A673 (cell line): ENCODE measurements around the gene KRT10.

Experiments
- CTCF ChIP-seq: fragments of 300-800, 200-600 bp; sonication (generic); conservative IDR thresholded peaks from 2 replicates; pipeline ENCODE4 v1.5.1; 2017; ENCODE audit warnings: low read depth, mild to moderate bottlenecking, antibody characterized with exemption, low read length, moderate library complexity, mixed read lengths
- EZH2 ChIP-seq: fragments of 200-600 bp; sonication (generic); IDR thresholded peaks from 2 replicates; pipeline ENCODE4 v1.6.1; 2017; ENCODE audit warnings: borderline replicate concordance, low read depth, mild to moderate bottlenecking, mixed read lengths, antibody characterized with exemption, low read length; ENCODE audit not compliant: poor library complexity, severe bottlenecking

GRCh38 chr17:40782450-40782849 lies 40.0 kb downstream of the KRT10 start, which contains the start of gene KRT27:
- TF ChIP-seq CTCF: no peak
- TF ChIP-seq EZH2: no peak
